ENCODE results near the gene ABCB11. TPM values are rescaled to one million over a fixed set of nuclear protein-coding genes. Genes with fewer than 3 reads are reported as not detected.

Gene ABCB11
- polyA plus RNA-seq, 1 of the 3 experiments (the other 2 are of a cell fraction), result not detected

DNA sequence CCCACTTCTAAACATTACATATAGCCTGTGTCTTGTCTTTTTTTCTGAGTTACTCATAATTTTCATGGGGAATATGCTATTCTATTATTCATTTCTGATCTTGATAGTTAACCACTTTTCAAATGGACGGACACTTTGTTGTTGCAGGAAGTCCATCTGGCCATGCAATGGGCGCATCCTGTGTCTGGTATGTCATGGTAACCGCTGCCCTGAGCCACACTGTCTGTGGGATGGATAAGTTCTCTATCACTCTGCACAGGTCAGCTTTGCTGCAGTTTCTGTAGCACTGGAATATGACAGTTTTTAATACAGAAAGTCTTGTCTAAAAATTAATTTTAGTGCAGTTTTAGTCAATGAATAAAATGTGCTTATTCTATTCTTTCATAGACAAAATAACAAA, 126.8 kb downstream of the ABCB11 start (continued):
- TF ChIP-seq, protein P1, sequence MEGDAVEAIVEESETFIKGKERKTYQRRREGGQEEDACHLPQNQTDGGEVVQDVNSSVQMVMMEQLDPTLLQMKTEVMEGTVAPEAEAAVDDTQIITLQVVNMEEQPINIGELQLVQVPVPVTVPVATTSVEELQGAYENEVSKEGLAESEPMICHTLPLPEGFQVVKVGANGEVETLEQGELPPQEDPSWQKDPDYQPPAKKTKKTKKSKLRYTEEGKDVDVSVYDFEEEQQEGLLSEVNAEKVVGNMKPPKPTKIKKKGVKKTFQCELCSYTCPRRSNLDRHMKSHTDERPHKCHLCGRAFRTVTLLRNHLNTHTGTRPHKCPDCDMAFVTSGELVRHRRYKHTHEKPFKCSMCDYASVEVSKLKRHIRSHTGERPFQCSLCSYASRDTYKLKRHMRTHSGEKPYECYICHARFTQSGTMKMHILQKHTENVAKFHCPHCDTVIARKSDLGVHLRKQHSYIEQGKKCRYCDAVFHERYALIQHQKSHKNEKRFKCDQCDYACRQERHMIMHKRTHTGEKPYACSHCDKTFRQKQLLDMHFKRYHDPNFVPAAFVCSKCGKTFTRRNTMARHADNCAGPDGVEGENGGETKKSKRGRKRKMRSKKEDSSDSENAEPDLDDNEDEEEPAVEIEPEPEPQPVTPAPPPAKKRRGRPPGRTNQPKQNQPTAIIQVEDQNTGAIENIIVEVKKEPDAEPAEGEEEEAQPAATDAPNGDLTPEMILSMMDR (IDR thresholded peaks at IDR 0.05), result no peak
- TF ChIP-seq NRF1 (IDR thresholded peaks at IDR 0.05; ENCODE audit: low read depth, low read length), result no peak
- TF ChIP-seq CHD2 (IDR thresholded peaks at IDR 0.05; ENCODE audit: low read length, partially characterized antibody), result no peak
- no peak for TF ChIP-seq TCF12 (IDR thresholded peaks at IDR 0.05)

GRCh38 chr2:168903888-168904287, 127.2 kb downstream of the ABCB11 start:
- WGBS (ENCODE audit: low lambda C conversion rate), result 63% methylated on average over 2 of the region's 2 CpGs
- H3K9ac ChIP-seq, result no peak overlapping the region
- no peaks in the 10 kb centered on the region for H3K4me1 ChIP-seq (ENCODE audit: control insufficient read depth in 1 of 2, insufficient read depth in 2 of 2, low read depth in 1 of 2, low read length in 1 of 2)
- H3F3A ChIP-seq (replicated peaks; ENCODE audit: insufficient read depth), result no peaks in the 10 kb centered on the region
- H3K9me2 ChIP-seq, result no peaks in the 10 kb centered on the region
- no peaks in the 10 kb centered on the region for H3K9me3 ChIP-seq
- H3K27ac ChIP-seq (ENCODE audit: low read depth in 2 of 2, low read length in 1 of 2), result no peak overlapping the region
- H3K4me2 ChIP-seq, result no peak overlapping the region
- ChIA-PET CTCF (no interaction called here), POLR2A (no interaction called here)
- H4K20me1 ChIP-seq (ENCODE audit: insufficient read depth), result no peaks in the 10 kb centered on the region
- no peaks in the 10 kb centered on the region; the same call in 1 of the 2 replicates for H3K27me3 ChIP-seq (ENCODE audit: insufficient read depth)
- TF ChIP-seq, protein P2, sequence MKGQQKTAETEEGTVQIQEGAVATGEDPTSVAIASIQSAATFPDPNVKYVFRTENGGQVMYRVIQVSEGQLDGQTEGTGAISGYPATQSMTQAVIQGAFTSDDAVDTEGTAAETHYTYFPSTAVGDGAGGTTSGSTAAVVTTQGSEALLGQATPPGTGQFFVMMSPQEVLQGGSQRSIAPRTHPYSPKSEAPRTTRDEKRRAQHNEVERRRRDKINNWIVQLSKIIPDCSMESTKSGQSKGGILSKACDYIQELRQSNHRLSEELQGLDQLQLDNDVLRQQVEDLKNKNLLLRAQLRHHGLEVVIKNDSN (IDR thresholded peaks at IDR 0.05; ENCODE audit: borderline replicate concordance, low read depth), result no peak
- TF ChIP-seq POLR2AphosphoS5 (IDR thresholded peaks at IDR 0.05; ENCODE audit: low read depth, low read length), result no peak
- no peaks in the 10 kb centered on the region for H3K36me3 ChIP-seq (replicated peaks in 1 of 2; ENCODE audit: control insufficient read depth in 1 of 2, insufficient read depth in 2 of 2, low read length in 1 of 2)
- no peak overlapping the region for H3K4me3 ChIP-seq (ENCODE audit: low read depth in 2 of 2, low read length in 1 of 2)
- H2AFZ ChIP-seq (ENCODE audit: low read depth), result no peak overlapping the region
- no peak for DNase-seq
- no peaks in the 10 kb centered on the region for H3K79me2 ChIP-seq (ENCODE audit: insufficient read depth)

DNA sequence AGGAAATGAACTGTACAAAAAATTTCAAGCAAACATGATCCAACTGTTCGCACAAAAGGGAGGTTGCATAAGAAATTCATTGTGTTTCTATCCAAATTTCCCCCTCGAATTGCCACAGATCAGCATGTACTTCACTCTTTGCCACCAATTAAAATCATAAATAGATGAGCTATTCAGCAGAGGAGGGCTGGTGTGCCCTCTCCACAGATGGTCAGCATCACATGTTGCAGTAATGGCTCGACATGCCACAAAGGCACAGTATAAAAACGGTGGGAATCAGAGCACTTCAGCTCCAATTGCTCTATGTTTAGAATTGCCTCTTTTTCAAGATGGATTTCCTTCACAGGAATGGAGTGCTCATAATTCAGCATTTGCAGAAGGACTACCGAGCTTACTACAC, 130.1 kb downstream of the ABCB11 start, which contains the start of gene G6PC2:
Gene G6PC2 (plus strand): TSS at position 289 of the 400 bp plus-strand sequence. CDS start 41 bp downstream, at position 330.
- Histone ChIP-seq H3K4me3 (ENCODE audit: low read depth in 2 of 2, low read length in 1 of 2) (no peak within 1 kb of the TSS), H3K4me1 (ENCODE audit: control insufficient read depth in 1 of 2, insufficient read depth in 2 of 2, low read depth in 1 of 2, low read length in 1 of 2) (no peaks in the 10 kb centered on the region), H3K36me3 (replicated peaks in 1 of 2; ENCODE audit: control insufficient read depth in 1 of 2, insufficient read depth in 2 of 2, low read length in 1 of 2) (no peaks in the 10 kb centered on the region), H3K9me3 (no peaks in the 10 kb centered on the region), H2AFZ (ENCODE audit: low read depth) (no peak within 1 kb of the TSS), H3K79me2 (ENCODE audit: insufficient read depth) (no peaks in the 10 kb centered on the region), H3K4me2 (no peak within 1 kb of the TSS), H3K9me2 (no peaks in the 10 kb centered on the region), H4K20me1 (ENCODE audit: insufficient read depth) (no peaks in the 10 kb centered on the region), H3K27ac (ENCODE audit: low read depth in 2 of 2, low read length in 1 of 2) (no peak within 1 kb of the TSS), H3F3A (replicated peaks; ENCODE audit: insufficient read depth) (no peaks in the 10 kb centered on the region), H3K9ac (no peak within 1 kb of the TSS), H3K27me3 (ENCODE audit: insufficient read depth) (no peaks in the 10 kb centered on the region)
- CTCF ChIA-PET, result no interaction called here
- WGBS (ENCODE audit: low lambda C conversion rate), result 32% methylated on average over 5 of the region's 5 CpGs
- no peak for DNase-seq
- POLR2A ChIA-PET, result no interaction called here
- TF ChIP-seq EP300 (IDR thresholded peaks at IDR 0.05; ENCODE audit: borderline replicate concordance in 1 of 2, low read depth in 1 of 2, low read length in 1 of 2), result no peak
- TF ChIP-seq RCOR1 (IDR thresholded peaks at IDR 0.05; ENCODE audit: low read length), result no peak
- TF ChIP-seq YY1 (IDR thresholded peaks at IDR 0.05; ENCODE audit: low read depth), result no peak
- no peak for TF ChIP-seq FOXJ3 (CRISPR knock-in tag; IDR thresholded peaks at IDR 0.05)
- TF ChIP-seq, protein P3, sequence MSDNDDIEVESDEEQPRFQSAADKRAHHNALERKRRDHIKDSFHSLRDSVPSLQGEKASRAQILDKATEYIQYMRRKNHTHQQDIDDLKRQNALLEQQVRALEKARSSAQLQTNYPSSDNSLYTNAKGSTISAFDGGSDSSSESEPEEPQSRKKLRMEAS (IDR thresholded peaks at IDR 0.05; ENCODE audit: low read depth), result no peak
- TF ChIP-seq RAD21 (IDR thresholded peaks at IDR 0.05; ENCODE audit: low read length), result no peak
- no peak for TF ChIP-seq RFX5 (IDR thresholded peaks at IDR 0.05; ENCODE audit: low read length)
- no peak for TF ChIP-seq SIN3A (IDR thresholded peaks at IDR 0.05; ENCODE audit: borderline replicate concordance, low read depth, low read length)
- TF ChIP-seq RXRA (IDR thresholded peaks at IDR 0.05; ENCODE audit: borderline replicate concordance, low read depth), result no peak
- no peak for TF ChIP-seq REST (IDR thresholded peaks at IDR 0.05; ENCODE audit: low read depth, low read length)
- TF ChIP-seq CHD2 (IDR thresholded peaks at IDR 0.05; ENCODE audit: low read length, partially characterized antibody), result no peak
- TF ChIP-seq, protein P2 (IDR thresholded peaks at IDR 0.05; ENCODE audit: borderline replicate concordance, low read depth), result no peak
- no peak for TF ChIP-seq FOXM1 (IDR thresholded peaks at IDR 0.05; ENCODE audit: low read depth)
- TF ChIP-seq GABPA (IDR thresholded peaks at IDR 0.05; ENCODE audit: low read depth), result no peak
- no peak for TF ChIP-seq NFIC (IDR thresholded peaks at IDR 0.05; ENCODE audit: borderline replicate concordance)
- TF ChIP-seq TEAD4 (IDR thresholded peaks at IDR 0.05; ENCODE audit: borderline replicate concordance, insufficient read depth), result no peak
- no peak for TF ChIP-seq GATA2 (CRISPR knock-in tag; IDR thresholded peaks at IDR 0.05)

All from SK-N-SH (cell line).